ENCODE results near the gene CCDC107.

The CCDC107 gene

GRCh38 chr9:35684921-35685320 lies 26.8 kb downstream of the CCDC107 start:
- no peak for DNase-seq

DNA sequence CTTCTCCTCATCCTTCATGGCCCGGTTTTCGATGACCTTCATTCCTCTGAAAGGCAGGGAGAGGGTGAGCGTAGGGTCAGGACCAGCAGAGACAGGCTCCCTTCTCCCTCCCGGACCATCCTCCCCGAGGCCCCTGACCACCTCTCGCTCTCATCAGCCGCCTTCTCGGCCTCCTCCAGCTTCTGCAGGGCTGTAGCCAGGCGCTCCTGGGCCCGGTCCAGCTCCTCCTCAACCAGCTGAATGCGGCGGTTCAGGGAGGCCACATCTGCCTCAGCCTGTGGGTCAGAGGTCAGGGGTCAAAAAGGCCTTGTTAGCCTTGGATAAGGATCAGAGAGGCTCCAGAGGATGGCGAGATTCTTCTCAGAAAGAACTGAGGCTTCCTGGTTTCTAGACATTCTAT lies 27.4 kb downstream of the CCDC107 start:
- DNase-seq, result no peak

- DNase-seq, result no peak
Measured at GRCh38 chr9:35686222-35687203, 28.4 kb downstream of the CCDC107 start.

DNA sequence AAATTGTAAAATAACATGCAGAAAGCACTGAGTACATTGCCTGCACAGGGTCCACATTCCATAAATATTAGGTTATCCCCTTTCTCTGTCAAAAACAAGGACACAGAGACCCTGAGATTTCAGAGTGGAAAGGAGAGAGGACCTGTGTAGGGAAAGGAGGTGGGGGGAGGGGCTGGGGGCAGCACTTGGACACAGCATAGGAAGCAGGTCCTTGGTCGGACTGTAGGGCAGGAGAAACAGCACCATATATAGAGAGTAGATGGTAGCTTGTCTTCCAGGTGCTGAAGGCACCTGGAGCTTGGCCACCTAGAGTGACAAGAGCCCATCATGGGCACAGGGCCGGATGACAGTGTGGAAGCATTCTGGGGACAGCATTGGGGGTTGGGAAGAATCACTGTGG lies 29.2 kb downstream of the CCDC107 start:
- DNase-seq, result no peak

- no peak for DNase-seq
Measured at GRCh38 chr9:35687972-35688557, 30.0 kb downstream of the CCDC107 start.

GRCh38 chr9:35688558-35689541 lies 30.8 kb downstream of the CCDC107 start:
- peak in 1 of 5 experiments; percentile 53 for DNase-seq

DNA sequence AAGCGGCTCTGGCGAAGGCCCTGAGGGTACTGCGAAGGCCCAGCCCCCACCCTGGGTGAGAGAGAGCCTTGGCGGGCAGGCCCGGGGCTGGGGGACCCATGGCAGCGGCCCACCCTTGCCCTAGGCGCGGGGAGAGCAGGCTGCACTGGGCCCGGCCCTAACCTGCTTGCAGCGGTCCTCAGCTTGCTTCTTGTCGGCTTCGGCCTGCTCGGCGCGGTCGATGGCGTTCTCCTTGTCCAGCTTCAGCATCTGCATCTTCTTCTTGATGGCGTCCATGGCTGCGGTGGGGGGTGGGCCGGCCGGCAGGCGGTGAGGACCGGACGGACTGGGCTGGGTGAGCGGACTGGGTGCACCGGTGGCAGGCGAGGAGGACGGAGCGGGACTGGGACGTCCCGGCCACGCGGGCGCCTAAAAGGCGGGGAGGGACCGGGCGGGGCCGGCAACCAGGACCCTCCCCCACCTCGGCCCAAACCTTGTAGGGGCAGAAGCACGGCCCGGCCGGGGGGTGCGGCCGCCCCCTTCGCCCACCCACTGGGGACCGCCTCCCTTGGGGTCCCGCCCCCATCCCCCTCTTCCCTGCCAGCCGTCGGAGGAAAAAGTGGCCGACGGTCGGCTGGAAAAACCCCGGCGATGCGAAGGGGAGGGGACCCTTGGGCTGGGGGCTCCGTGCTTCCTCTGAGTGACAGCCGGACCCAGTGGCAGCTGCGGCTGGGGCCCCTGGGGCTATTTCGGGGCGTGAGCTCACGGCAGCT lies 31.6 kb downstream of the CCDC107 start, which contains the start of gene TPM2:
TSS of gene TPM2 (minus strand) at position 384 of the 752 bp plus-strand sequence. CDS start at position 276, 108 bp downstream.
- no peak for DNase-seq

GRCh38 chr9:35690294-35690613 lies 32.2 kb downstream of the CCDC107 start:
- no peak for DNase-seq

- DNase-seq, result peak in 3 of 5 experiments; percentile 7 to 31 (median 20)
Measured at GRCh38 chr9:35690614-35691333, 32.7 kb downstream of the CCDC107 start.

DNA sequence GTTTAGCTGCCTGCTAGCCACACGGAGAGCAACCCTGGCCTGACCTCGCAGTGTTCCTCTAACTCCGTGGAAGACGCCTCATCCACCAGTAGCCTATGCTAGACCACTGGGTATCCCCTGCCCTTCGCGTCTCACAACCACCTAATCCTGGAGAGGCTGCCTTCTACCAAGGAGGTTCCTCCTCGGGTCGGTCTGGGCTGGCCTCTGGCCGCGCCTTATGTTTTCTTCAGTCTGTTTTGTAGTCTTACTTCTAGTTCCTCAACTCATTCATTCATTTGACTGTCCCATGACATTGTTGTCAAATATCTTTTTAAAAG lies 33.2 kb downstream of the CCDC107 start:
- DNase-seq, result no peak

- no peak for DNase-seq
Measured at GRCh38 chr9:35691757-35692301, 33.7 kb downstream of the CCDC107 start.

- DNase-seq, result no peak
Measured at GRCh38 chr9:35695943-35696401, 37.9 kb downstream of the CCDC107 start.

DNA sequence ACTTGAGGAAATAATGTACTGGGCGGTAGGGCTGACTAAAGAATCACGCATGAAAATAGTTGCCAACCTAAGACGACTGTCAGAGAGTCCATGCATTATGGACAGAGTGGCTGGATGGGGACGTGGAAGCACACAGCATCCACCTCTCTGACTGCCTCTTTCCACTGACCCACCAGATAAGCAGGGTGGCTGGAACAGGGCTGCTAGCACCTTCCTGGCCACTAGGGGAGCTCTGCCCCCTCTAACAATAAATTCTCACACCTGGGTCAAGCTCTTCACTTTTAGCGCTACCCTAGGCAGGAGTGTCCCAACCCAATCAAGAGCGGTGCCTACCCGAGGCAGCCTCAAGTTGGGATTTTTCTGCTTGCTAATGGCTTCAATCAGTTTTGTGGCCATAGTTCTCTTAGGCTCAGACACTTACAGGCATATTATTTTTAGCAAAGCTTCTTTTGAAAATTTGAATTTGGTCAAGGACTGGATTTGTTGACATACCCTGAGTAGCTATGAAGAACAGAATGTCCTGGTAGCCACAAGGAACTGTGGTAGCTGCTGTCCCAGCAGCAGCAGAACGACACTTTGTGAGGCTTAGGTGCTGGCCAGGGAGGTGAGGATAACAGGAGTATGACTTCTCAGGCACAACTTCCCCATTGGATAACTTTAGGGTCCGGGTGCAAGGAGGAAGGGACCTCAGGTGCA lies 38.6 kb downstream of the CCDC107 start:
- peak in 4 of 5 experiments; percentile 30 to 47 (median 44) for DNase-seq

DNA sequence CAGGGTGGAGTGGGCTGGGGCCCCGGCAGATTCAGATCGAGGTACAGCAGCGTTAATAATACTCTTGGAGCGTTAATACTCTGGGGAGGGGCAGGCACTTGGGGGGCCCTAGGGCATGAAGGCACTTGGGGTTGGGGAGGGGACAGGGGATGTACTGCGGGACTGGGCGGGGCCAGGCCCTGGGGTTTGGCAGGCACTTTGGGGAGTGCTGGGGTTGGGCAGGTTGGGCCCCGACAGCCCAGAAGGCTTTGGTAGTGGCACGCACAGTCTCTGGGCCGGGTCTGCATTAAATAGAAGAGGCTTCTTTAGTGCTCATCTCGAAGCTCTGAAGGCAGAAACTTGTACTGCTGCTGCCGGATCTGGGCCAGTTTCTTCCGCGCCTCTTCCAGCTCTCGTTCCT lies 39.4 kb downstream of the CCDC107 start:
- no peak for DNase-seq

GRCh38 chr9:35698231-35698630 lies 40.1 kb downstream of the CCDC107 start:
- DNase-seq, result no peak

GRCh38 chr9:35700031-35700430 lies 41.9 kb downstream of the CCDC107 start:
- DNase-seq, result no peak

DNA sequence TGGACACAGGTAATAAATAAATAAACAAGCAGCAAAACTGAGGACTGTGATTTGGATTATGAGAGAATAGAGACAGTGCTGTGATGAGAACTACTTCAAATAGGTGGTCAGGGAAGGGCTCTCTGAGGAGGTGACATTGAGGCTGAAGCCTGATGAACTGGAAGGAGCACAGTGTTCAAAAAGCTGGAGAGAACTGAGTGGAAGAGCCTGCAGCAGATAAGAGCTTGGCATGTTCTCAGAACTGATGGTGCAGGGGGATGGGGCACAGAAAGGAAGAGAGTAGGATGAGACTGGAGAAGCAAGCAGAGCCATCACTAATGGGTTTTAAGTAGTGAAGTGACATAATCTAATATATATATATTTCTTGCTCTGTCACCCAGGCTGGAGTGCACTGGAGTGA lies 42.9 kb downstream of the CCDC107 start:
- DNase-seq, result no peak

DNA sequence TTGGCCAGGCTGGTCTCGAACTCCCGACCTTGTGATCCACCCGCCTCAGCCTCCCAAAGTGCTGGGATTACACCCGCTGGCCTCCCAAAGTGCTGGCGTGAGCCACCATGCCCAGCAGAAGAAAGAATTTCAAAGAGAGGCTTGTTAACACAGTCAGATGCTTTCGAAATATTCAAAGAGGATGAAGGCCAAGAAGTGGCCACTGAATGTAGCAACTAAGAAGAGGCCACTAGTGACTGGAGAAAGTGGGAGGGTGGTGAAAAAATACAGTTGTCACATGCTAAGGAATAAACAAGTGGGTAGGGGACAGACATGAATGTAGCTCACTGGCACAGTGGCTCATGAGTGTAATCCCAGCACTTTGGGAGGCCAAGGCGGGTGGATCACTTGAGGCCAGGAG lies 44.6 kb downstream of the CCDC107 start:
- no peak for DNase-seq

- no peak for DNase-seq
Measured at GRCh38 chr9:35703906-35704672, 46.0 kb downstream of the CCDC107 start.

- DNase-seq, result no peak
Measured at GRCh38 chr9:35705372-35705771, 47.3 kb downstream of the CCDC107 start.

Measured in T-helper 2 cell (primary cell).